ENCODE results near the gene CNTNAP5.
"Not testable (repeated sequence)": the region's sequence is repeated elsewhere in the genome, so short reads cannot be mapped to it uniquely, and the experiment has no call there.

Gene CNTNAP5

GRCh38 chr2:124323321-124323720 lies 298.2 kb downstream of the CNTNAP5 start:
- DNase-seq (ENCODE audit: low read depth), result no peak

DNA sequence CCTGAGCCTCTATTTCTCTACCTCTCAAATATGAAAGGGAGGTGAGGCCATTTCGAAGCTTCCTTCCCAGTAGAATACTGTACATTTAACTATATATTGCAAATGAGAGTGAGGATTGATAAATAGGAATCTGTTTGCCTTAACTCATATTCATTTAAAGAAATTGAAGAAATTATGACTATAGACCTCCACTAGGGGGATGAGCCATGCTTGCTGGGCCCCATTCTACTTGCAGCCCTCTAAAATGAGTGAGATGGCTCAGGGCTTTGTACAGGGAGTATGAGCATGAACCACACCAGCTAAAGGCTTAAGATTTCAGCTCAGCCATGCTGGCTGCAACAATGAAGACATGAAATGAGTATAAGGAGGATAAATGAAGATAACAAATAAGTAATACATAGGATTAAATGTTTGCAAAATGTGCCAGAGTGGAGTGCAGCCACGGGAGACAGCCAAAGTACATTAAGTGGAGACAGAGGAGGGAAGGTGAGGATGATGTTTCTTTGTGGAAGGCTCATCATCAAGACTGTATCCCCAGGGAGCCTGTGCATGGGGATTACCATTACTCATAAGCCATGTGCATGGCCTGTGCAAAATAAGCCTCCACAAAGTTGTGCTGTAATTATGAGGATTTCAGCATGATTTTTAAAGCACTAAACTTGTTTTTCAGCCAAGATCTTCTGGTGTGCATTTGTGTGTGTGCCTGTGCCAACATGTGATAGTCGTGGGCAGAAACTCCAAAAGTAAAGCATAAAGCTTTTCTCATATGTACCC lies 300.8 kb downstream of the CNTNAP5 start:
- DNase-seq (ENCODE audit: low read depth), result no peak

DNA sequence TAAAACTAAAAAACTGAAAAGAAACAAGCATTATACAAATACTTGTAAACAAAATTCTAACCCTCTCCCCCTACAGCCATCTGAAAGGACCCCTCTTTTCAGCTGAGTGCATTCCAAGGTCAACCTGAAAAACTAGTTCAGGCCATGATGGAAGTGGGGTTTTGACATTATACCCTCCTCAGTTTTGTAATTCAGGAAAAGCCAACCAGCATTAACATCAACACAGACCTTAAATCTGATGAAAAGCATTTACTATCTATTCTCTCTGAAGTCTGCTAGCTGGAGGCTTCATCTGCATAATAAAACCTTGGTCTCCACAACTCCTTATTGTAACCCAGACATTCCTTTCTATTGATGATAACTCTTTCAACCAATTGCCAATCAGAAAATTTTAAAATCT lies 302.2 kb downstream of the CNTNAP5 start:
- no peak for DNase-seq (ENCODE audit: low read depth)

- no peak for DNase-seq (ENCODE audit: low read depth)
Observed at GRCh38 chr2:124328397-124328796, 303.3 kb downstream of the CNTNAP5 start.

DNA sequence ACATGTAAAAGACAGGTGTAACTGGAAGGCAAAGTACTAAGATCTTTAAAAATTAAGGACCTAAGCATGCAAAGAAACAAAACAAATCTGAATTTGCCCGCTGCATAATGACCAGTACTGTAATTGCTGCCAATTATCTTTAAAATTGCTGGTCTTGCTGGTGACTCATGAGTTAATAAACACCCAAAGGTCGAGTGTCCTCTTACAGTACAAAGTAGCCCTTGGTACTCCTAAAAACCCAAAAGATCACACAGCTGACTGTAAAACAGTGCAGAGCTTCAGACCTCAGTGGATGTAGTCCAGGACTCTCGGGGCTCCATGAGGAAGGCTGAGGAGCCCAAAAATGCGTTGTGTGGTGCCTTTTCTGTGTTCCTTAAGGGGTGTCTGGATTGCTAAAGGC lies 308.7 kb downstream of the CNTNAP5 start:
- DNase-seq (ENCODE audit: low read depth), result no peak

DNA sequence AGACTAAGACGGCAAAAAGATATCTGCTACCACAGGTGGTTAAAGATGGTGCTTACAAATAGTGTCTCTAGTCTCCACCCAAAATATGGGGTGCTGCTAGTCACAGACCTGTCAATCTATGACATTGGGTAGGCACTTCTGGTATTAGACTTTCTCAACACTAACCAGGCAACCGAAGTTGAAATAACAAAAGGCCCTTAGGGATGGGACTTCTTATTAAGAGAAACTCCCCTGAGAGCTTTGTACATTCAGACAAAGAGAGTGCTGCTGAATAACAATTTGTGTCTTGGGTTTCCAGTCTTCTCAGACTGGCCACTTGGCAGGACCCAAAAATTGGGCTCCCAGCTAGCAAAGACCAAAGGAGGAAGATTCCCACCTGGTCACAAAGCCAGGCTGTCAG lies 310.0 kb downstream of the CNTNAP5 start:
- no peak for DNase-seq (ENCODE audit: low read depth)

- no peak for DNase-seq (ENCODE audit: low read depth)
Observed at GRCh38 chr2:124339709-124340108, 314.6 kb downstream of the CNTNAP5 start.

DNA sequence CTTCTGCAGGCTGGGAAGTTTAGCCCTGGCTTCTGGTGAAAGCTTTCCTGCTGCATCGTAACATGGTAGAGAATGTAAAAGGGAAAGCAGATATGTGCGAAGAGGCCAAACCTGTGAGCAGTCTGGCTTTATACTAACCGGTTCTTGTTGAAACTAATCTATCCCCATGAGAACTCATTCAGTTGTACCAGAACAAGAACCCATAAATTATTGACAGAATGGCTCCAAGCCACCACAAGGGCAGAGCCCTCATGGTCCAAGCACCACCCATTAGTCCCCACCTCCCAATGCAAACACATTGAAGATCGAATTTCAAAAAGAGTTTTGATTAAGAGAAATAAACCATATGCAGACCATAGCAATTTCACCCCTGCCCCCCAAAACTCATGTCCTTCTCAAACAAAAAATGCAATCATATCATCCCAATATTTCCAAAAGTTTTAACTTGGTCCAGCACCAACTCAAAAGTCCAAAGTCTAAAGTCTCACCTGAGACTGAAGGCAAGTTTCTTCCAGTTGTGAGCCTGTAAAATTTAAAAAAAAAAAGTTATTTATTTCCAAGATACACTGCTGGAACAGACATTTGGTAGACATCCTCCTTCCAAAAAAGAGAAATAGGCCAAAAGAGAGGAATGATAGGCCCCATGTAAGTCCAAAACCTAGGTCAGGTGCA lies 318.9 kb downstream of the CNTNAP5 start:
- no peak for DNase-seq (ENCODE audit: low read depth)

- no peak for DNase-seq (ENCODE audit: low read depth)
Observed at GRCh38 chr2:124347209-124347608, 322.1 kb downstream of the CNTNAP5 start.

GRCh38 chr2:124353656-124354055 lies 328.6 kb downstream of the CNTNAP5 start:
- DNase-seq (ENCODE audit: low read depth), result no peak

- DNase-seq (ENCODE audit: low read depth), result no peak
Observed at GRCh38 chr2:124354466-124354865, 329.4 kb downstream of the CNTNAP5 start.

DNA sequence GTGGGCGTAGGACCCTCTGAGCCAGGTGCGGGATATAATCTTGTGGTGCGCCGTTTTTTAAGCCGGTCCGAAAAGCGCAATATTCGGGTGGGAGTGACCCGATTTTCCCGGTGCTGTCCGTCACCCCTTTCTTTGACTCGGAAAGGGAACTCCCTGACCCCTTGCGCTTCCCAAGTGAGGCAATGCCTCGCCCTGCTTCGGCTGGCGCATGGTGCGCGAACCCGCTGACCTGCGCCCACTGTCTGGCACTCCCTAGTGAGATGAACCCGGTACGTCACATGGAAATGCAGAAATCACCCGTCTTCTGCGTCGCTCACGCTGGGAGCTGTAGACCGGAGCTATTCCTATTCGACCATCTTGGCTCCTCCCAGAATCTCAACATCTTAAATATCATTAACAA lies 336.9 kb downstream of the CNTNAP5 start:
- not testable (repeated sequence) for DNase-seq (ENCODE audit: low read depth)

DNA sequence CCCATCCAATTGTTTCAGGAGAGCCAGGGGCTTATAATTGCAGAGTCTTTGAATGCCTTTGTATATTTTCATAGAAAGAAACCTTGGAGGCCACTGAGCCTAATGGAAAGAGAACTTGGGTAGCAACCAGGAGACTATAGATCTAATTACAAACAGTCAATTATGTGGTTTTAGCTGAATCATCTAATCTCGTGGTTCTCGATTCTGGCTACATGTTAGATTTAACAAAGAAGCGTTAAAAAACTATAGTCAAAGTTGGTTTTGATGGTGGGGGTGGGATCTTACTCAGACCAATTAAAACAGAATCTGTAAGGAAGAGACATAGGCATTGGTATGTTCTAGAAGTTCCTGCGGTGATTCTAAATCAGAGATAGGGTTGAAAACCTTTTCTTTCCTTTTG lies 344.1 kb downstream of the CNTNAP5 start:
- no peak for DNase-seq (ENCODE audit: low read depth)

GRCh38 chr2:124380221-124380749 lies 355.2 kb downstream of the CNTNAP5 start:
- DNase-seq (ENCODE audit: low read depth), result no peak

DNA sequence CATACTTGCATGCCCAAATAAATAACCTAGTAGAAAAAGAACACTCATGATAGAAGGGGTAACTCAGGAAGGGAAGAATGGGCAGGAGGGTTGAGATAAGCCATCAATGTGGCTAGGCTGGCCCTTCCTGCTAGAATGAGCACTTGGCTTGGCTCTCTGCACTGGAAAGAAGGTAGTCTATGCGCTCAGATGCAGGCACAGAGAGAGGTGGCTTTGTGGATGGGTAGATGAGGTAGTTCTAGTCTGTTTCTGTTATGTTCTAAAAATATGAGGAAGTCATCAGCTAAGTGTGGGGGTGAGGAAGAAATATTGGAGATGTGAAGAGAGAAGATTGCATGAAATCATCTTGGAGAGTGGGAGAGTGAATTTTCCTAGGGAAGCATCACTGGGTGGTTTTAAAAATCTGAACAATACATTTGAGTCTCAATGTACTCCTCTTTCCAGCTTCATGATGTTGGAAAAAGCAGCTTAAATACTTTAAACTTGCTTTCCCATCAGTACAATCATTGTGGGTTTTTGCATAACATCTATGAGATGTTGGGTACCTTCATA lies 357.1 kb downstream of the CNTNAP5 start:
- DNase-seq (ENCODE audit: low read depth), result no peak

GRCh38 chr2:124395961-124396360 lies 370.9 kb downstream of the CNTNAP5 start:
- no peak for DNase-seq (ENCODE audit: low read depth)

GRCh38 chr2:124402274-124402673 lies 377.2 kb downstream of the CNTNAP5 start:
- no peak for DNase-seq (ENCODE audit: low read depth)

DNA sequence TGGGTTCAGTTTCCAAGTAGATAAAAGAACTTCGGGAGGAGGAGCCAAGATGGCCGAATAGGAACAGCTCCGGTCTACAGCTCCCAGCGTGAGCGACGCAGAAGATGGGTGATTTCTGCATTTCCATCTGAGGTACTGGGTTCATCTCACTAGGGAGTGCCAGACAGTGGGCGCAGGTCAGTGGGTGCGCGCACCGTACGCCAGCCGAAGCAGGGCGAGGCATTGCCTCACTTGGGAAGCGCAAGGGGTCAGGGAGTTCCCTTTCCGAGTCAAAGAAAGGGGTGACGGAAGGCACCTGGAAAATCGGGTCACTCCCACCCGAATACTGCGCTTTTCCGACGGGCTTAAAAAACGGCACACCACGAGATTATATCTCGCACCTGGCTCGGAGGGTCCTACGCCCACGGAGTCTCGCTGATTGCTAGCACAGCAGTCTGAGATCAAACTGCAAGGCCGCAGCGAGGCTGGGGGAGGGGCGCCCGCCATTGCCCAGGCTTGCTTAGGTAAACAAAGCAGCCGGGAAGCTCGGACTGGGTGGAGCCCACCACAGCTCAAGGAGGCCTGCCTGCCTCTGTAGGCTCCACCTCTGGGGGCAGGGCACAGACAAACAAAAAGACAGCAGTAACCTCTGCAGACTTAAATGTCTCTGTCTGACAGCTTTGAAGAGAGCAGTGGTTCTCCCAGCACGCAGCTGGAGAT lies 382.9 kb downstream of the CNTNAP5 start:
- not testable (repeated sequence) for DNase-seq (ENCODE audit: low read depth)

DNA sequence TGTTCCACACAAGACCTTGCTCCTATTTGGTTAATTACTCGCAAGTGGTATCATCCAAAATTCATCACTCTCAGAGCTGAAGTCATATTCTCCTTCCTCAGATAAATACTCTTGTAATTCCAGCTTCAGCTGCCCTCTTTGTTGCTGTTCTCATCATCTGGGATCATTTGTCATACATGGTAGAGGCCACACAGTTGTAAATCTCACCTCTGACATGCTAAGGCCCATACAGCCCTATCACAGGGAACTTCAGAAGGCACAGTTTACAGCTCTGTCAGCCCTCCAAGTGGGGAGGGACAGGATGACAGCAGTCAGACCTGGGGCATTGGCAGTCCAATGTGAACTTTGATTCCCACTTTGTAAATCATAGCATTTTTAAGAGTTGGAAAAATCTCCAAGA lies 399.0 kb downstream of the CNTNAP5 start:
- DNase-seq (ENCODE audit: low read depth), result no peak

GRCh38 chr2:124426122-124426521 lies 401.0 kb downstream of the CNTNAP5 start:
- DNase-seq (ENCODE audit: low read depth), result no peak

GRCh38 chr2:124426625-124427024 lies 401.5 kb downstream of the CNTNAP5 start:
- DNase-seq (ENCODE audit: low read depth), result no peak

DNA sequence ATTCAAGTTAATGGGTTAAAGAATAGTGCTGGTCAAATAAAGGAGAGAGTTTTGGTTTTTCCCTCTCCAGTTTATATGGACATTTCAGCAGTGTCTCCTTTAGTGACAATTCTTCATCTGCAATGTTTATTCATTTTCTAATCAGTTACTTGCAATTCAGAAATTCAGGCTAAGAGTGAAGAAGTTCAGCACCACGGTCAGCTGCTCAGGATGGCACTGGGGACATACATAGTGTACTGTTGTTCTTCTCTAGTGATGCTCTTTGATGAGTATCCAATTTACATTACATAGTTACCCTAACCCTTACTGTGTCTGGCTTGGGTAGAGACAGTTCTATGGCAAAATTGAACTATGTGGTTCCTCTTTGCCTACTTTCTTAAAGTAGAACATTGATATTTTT lies 412.7 kb downstream of the CNTNAP5 start:
- no peak for DNase-seq (ENCODE audit: low read depth)

DNA sequence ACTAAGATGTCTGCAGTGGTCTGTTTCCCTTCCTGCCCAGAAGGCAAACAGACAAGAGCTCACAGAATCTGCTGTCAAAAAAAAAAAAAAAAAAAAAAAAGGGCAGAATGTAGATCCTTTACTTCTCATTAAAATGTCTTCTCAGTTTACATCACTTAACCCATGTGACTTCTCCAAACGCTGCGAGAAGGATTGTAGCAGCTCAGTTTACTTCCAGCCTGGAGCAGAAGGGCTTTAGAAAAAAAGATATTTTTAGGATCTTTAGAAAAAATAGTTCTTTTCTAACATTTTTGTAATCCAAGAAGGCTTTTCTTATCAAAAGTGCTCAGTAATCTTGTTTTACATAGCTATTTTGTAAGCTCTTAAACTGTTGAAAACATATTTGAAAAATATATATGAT lies 425.4 kb downstream of the CNTNAP5 start:
- DNase-seq (ENCODE audit: low read depth), result no peak

Measured in activated T-helper 9 cell treated with anti-CD3 and anti-CD28 coated beads, Interleukin-2, amount 50 U/mL, for 16 hours (primary cell).